Measurements from ENCODE around the gene BARHL1. TPM values are rescaled to one million over a fixed set of nuclear protein-coding genes. Genes with fewer than 3 reads are reported as not detected.

The BARHL1 gene
- total RNA-seq, 1 experiment from 2014 or later, result not detected

- no peak for TF ChIP-seq MAX (IDR thresholded peaks at IDR 0.05)
- TF ChIP-seq EGR1 (IDR thresholded peaks at IDR 0.05; ENCODE audit: low read depth), result no peak
- no peak for TF ChIP-seq FOSL1 (IDR thresholded peaks at IDR 0.05; ENCODE audit: low read depth)
- TF ChIP-seq ELF1 (IDR thresholded peaks at IDR 0.05; ENCODE audit: borderline replicate concordance, low read depth), result no peak
- no peak for TF ChIP-seq SRF (IDR thresholded peaks at IDR 0.05; ENCODE audit: low read depth)
These were observed 30.9 kb upstream of the BARHL1 start (continued) for GRCh38 chr9:132551556-132551955.

GRCh38 chr9:132552041-132552440 is 30.4 kb upstream of the BARHL1 start:
- Histone ChIP-seq H3K27me3 (ENCODE audit: insufficient read depth, low read length) (no peaks in the 10 kb centered on the region), H3K36me3 (ENCODE audit: control insufficient read depth in 1 of 2, insufficient read depth in 2 of 2, low read length in 2 of 2) (no peaks in the 10 kb centered on the region), H2AFZ (ENCODE audit: low read depth, low read length, poor library complexity, severe bottlenecking) (no peak overlapping the region), H3K4me2 (ENCODE audit: low read length) (no peak overlapping the region), H3K9me3 (ENCODE audit: control insufficient read depth in 1 of 2, insufficient read depth in 1 of 2, low read depth in 1 of 2, low read length in 2 of 2) (no peaks in the 10 kb centered on the region), H3K9ac (ENCODE audit: low read length) (no peak overlapping the region), H4K20me1 (ENCODE audit: insufficient read depth) (no peaks in the 10 kb centered on the region), H3K4me3 (replicated peaks in 1 of 2; ENCODE audit: low read depth in 1 of 2, low read length in 2 of 2) (no peak overlapping the region), H3K27ac (ENCODE audit: low read depth, low read length) (no peak overlapping the region), H3K4me1 (ENCODE audit: control insufficient read depth in 1 of 2, insufficient read depth in 2 of 2, low read length in 2 of 2) (peaks cover 2 to 16% of the 10 kb centered on the region in 2 experiments; a peak in 2 of 4 replicates), H3K9me2 (ENCODE audit: insufficient read depth) (no peaks in the 10 kb centered on the region), H3K79me2 (ENCODE audit: insufficient read depth, low read length) (no peaks in the 10 kb centered on the region)
- BruUV-seq (replicated peaks), result no TSS peak
- RAD21 ChIA-PET (ENCODE audit: low non-redundant PET in 1 of 2, low total read pairs in 2 of 2, uncharacterized antibody in 2 of 2, unreplicated experiment in 2 of 2), result no interaction called here
- TF ChIP-seq FOSL1 (IDR thresholded peaks at IDR 0.05; ENCODE audit: low read depth) (no peak), POLR2A (IDR thresholded peaks at IDR 0.05; ENCODE audit: borderline replicate concordance, extremely low read depth, insufficient read depth, insufficient read length) (no peak), MAX (IDR thresholded peaks at IDR 0.05) (no peak), EZH2 (IDR thresholded peaks at IDR 0.05) (no peak), CTCF (IDR thresholded peaks at IDR 0.05 in 2 of 3, conservative IDR thresholded peaks at IDR 0.05 in 1 of 3; ENCODE audit: borderline replicate concordance in 1 of 3, insufficient read depth in 1 of 3, low read depth in 2 of 3, low read length in 2 of 3) (no peak), TCF7L2 (IDR thresholded peaks at IDR 0.05; ENCODE audit: borderline replicate concordance, extremely low read depth, insufficient read depth, insufficient read length) (no peak), JUND (IDR thresholded peaks at IDR 0.05) (no peak), RAD21 (IDR thresholded peaks at IDR 0.05; ENCODE audit: low read depth) (no peak), SRF (IDR thresholded peaks at IDR 0.05; ENCODE audit: low read depth) (no peak), YY1 (IDR thresholded peaks at IDR 0.05; ENCODE audit: extremely low read depth, insufficient replicate concordance, low read depth, low read length) (no peak), CBX3 (IDR thresholded peaks at IDR 0.05; ENCODE audit: low read depth) (no peak), SP1 (IDR thresholded peaks at IDR 0.05; ENCODE audit: low read depth) (no peak)
- intact Hi-C loops (cut with micrococcal nuclease), result no loop called here
- ATAC-seq (no peak), DNase-seq (ENCODE audit: low read depth, low spot score) (no peak)
- CTCF ChIA-PET, result no interaction called here
- POLR2A ChIA-PET, result no interaction called here

All from HCT116 (cell line).